Measurements from ENCODE around the gene LRRC32. TPM values are rescaled to one million over a fixed set of nuclear protein-coding genes. Genes with fewer than 3 reads are reported as not detected.

LRRC32 gene
- total RNA-seq, 1 experiment from 2014 or later = 0.15 TPM

- peaks cover under 1% of the 10 kb centered on the region; the same call in 1 of the 2 replicates for H3K27me3 ChIP-seq (ENCODE audit: control insufficient read depth, insufficient read depth, low read length)
- no peak overlapping the region for H3K27ac ChIP-seq (ENCODE audit: low read length)
- ChIA-PET CTCF (no interaction called here), POLR2A (no interaction called here)
- ATAC-seq (no peak), DNase-seq (ENCODE audit: low read depth, low spot score) (no peak)
- intact Hi-C loops (cut with micrococcal nuclease; ENCODE audit: unreplicated experiment) = no loop called here
- no peak overlapping the region for H3K4me3 ChIP-seq (ENCODE audit: low read depth in 2 of 2, low read length in 2 of 2)
- H3K9me3 ChIP-seq (ENCODE audit: control insufficient read depth, insufficient read depth, low read depth, low read length) = no peaks in the 10 kb centered on the region
- in situ Hi-C loops (cut with HindIII; ENCODE audit: low pct_unique_long_range_greater_than_20kb, low sequenced_read_pairs) = no loop called here
- TF ChIP-seq REST (IDR thresholded peaks at IDR 0.05; ENCODE audit: insufficient read depth in 1 of 2, low read depth in 2 of 2, low read length in 1 of 2) (no peak), TCF7L2 (IDR thresholded peaks at IDR 0.05; ENCODE audit: low read depth, low read length) (no peak), SIN3A (IDR thresholded peaks at IDR 0.05; ENCODE audit: borderline replicate concordance, insufficient read depth, low read depth, low read length) (no peak), POLR2AphosphoS5 (IDR thresholded peaks at IDR 0.05; ENCODE audit: low read depth, low read length) (no peak), CTCF (IDR thresholded peaks at IDR 0.05) (no peak)
- no TSS peak for BruUV-seq (replicated peaks)
- H3K36me3 ChIP-seq (ENCODE audit: control insufficient read depth, insufficient read depth, low read length) = no peaks in the 10 kb centered on the region
- no peaks in the 10 kb centered on the region for H3K4me1 ChIP-seq (ENCODE audit: control insufficient read depth, insufficient read depth, low read length)
Observed at GRCh38 chr11:76627606-76628005, 42.9 kb downstream of the LRRC32 start.

GRCh38 chr11:76626921-76627401 is 43.6 kb downstream of the LRRC32 start:
- intact Hi-C loops (cut with micrococcal nuclease; ENCODE audit: unreplicated experiment) (no loop called here), in situ Hi-C loops (cut with HindIII; ENCODE audit: low pct_unique_long_range_greater_than_20kb, low sequenced_read_pairs) (no loop called here)
- no peak for DNase-seq (ENCODE audit: low read depth, low spot score)
- Histone ChIP-seq H3K27ac (ENCODE audit: low read length) (no peak overlapping the region), H3K36me3 (ENCODE audit: control insufficient read depth, insufficient read depth, low read length) (no peaks in the 10 kb centered on the region), H3K4me3 (ENCODE audit: low read depth in 2 of 2, low read length in 2 of 2) (no peak overlapping the region), H3K9me3 (ENCODE audit: control insufficient read depth, insufficient read depth, low read depth, low read length) (no peaks in the 10 kb centered on the region), H3K4me1 (ENCODE audit: control insufficient read depth, insufficient read depth, low read length) (no peaks in the 10 kb centered on the region), H3K27me3 (ENCODE audit: control insufficient read depth, insufficient read depth, low read length) (no peaks in the 10 kb centered on the region)
- TF ChIP-seq TCF7L2 (IDR thresholded peaks at IDR 0.05; ENCODE audit: low read depth, low read length) (no peak), CTCF (IDR thresholded peaks at IDR 0.05) (no peak), POLR2AphosphoS5 (IDR thresholded peaks at IDR 0.05; ENCODE audit: low read depth, low read length) (no peak), SIN3A (IDR thresholded peaks at IDR 0.05; ENCODE audit: borderline replicate concordance, insufficient read depth, low read depth, low read length) (no peak), REST (IDR thresholded peaks at IDR 0.05; ENCODE audit: insufficient read depth in 1 of 2, low read depth in 2 of 2, low read length in 1 of 2) (no peak)
- BruUV-seq (replicated peaks) = no TSS peak
- CTCF ChIA-PET = no interaction called here
- POLR2A ChIA-PET = no interaction called here
- ATAC-seq = no peak

All from Panc1 (cell line).